Large intestine (tissue), 12 donors: ENCODE measurements around the gene CUL4A. TPM values are rescaled to one million over a fixed set of nuclear protein-coding genes. Genes with fewer than 3 reads are reported as not detected.
"Not testable (repeated sequence)": the region's sequence is repeated elsewhere in the genome, so short reads cannot be mapped to it uniquely, and the experiment has no call there.

Experiments
- DNase-seq, 2 donors: peaks; one replicate each; pipeline versions ENCODE4 v3.0.0 to v3.0.0-alpha.2; 2013
- H3K27ac ChIP-seq: one replicate; pipeline ENCODE4 v1.5.1; 2013; ENCODE audit warnings: low read length
- H3K27me3 ChIP-seq: 2 replicates; pipeline ENCODE4 v1.6.1; 2013; ENCODE audit warnings: low read length; ENCODE audit not compliant: control insufficient read depth, insufficient read depth
- H3K36me3 ChIP-seq: 2 replicates; pipeline ENCODE4 v1.6.1; 2013; ENCODE audit warnings: low read length; ENCODE audit not compliant: control insufficient read depth, insufficient read depth
- H3K4me1 ChIP-seq: one replicate; pipeline ENCODE4 v1.6.1; 2013; ENCODE audit warnings: low read length; ENCODE audit not compliant: control insufficient read depth, insufficient read depth
- H3K4me3 ChIP-seq: one replicate; pipeline ENCODE4 v1.5.1; 2013; ENCODE audit warnings: low read length
- H3K9me3 ChIP-seq: one replicate; pipeline ENCODE4 v1.6.1; 2013; ENCODE audit warnings: mild to moderate bottlenecking, low read depth, low read length, moderate library complexity; ENCODE audit not compliant: control insufficient read depth
- WGBS: methylation state at CpG from one replicate; pipeline ENCODE4 v1.1.5; 2013; ENCODE audit warnings: low lambda C conversion rate; ENCODE audit not compliant: insufficient coverage; 5-methylcytosine and 5-hydroxymethylcytosine counted together
- long read RNA-seq, 11 donors: transcript quantifications; one replicate each; lab custom pipeline, GENCODE V29; 2026
- polyA plus RNA-seq: library from polyadenylated mRNA; unstranded; fragments of 120-200 nt; gene quantifications from one replicate; pipeline ENCODE4 v1.2.1, GENCODE V29; 2013

CUL4A gene
- polyA plus RNA-seq, result 78.4 TPM
- long read RNA-seq, donor 1, transcript CUL4A-202 (20 exons, 2,364 nt), result major isoform, 5 of 6 reads
- long read RNA-seq, donor 1, partial matches to known transcripts, result 0 of 6 reads
- long read RNA-seq, donor 1, other reads (novel, unspliced or antisense), result 0 of 6 reads
- long read RNA-seq, donor 2, transcript CUL4A-202 (20 exons, 2,364 nt), result major isoform, 7 of 36 reads
- long read RNA-seq, donor 2, partial matches to known transcripts, result 18 of 36 reads
- long read RNA-seq, donor 2, other reads (novel, unspliced or antisense), result 11 of 36 reads
- long read RNA-seq, donor 3, result 0 reads
- long read RNA-seq, donor 4, partial matches to known transcripts, result 0 of 1 reads
- long read RNA-seq, donor 4, other reads (novel, unspliced or antisense), result 0 of 1 reads
- long read RNA-seq, donor 5, transcript CUL4A-202 (20 exons, 2,364 nt), result major isoform, 8 of 8 reads
- long read RNA-seq, donor 5, partial matches to known transcripts, result 0 of 8 reads
- long read RNA-seq, donor 5, other reads (novel, unspliced or antisense), result 0 of 8 reads
- long read RNA-seq, donor 6, transcript CUL4A-202 (20 exons, 2,364 nt), result major isoform, 8 of 9 reads
- long read RNA-seq, donor 6, partial matches to known transcripts, result 0 of 9 reads
- long read RNA-seq, donor 6, other reads (novel, unspliced or antisense), result 0 of 9 reads
- long read RNA-seq, donor 7, partial matches to known transcripts, result 0 of 1 reads
- long read RNA-seq, donor 7, other reads (novel, unspliced or antisense), result 0 of 1 reads
- long read RNA-seq, donor 8, transcript CUL4A-202 (20 exons, 2,364 nt), result major isoform, 6 of 13 reads
- long read RNA-seq, donor 8, partial matches to known transcripts, result 6 of 13 reads
- long read RNA-seq, donor 8, other reads (novel, unspliced or antisense), result 0 of 13 reads
- long read RNA-seq, donor 9, transcript CUL4A-202 (20 exons, 2,364 nt), result major isoform, 7 of 21 reads
- long read RNA-seq, donor 9, partial matches to known transcripts, result 6 of 21 reads
- long read RNA-seq, donor 9, other reads (novel, unspliced or antisense), result 7 of 21 reads
- long read RNA-seq, donor 10, transcript CUL4A-202 (20 exons, 2,364 nt), result major isoform, 9 of 10 reads
- long read RNA-seq, donor 10, partial matches to known transcripts, result 0 of 10 reads
- long read RNA-seq, donor 10, other reads (novel, unspliced or antisense), result 0 of 10 reads
- long read RNA-seq, donor 11, partial matches to known transcripts, result 0 of 5 reads
- long read RNA-seq, donor 11, other reads (novel, unspliced or antisense), result 0 of 5 reads

GRCh38 chr13:113209336-113209758 lies at the start of gene CUL4A:
TSS of gene CUL4A (plus strand) at chr13:113209613. CDS start at chr13:113209628, 15 bp downstream.
- peaks cover 12% of the 10 kb centered on the region for H3K4me1 ChIP-seq
- H3K27me3 ChIP-seq, result no peaks in the 10 kb centered on the region
- H3K27ac ChIP-seq, result peak within 1 kb of the TSS; percentile 100
- H3K4me3 ChIP-seq, result peak within 1 kb of the TSS; percentile 85
- no peaks in the 10 kb centered on the region for H3K9me3 ChIP-seq
- peaks cover 14% of the 10 kb centered on the region for H3K36me3 ChIP-seq
- DNase-seq, result peak; percentile 53 to 87
- no CpG with 5 or more reads among the region's 66 CpGs for WGBS

GRCh38 chr13:113159701-113160100 lies 49.7 kb upstream of the CUL4A start:
- H3K9me3 ChIP-seq, result peaks cover 3% of the 10 kb centered on the region
- no peaks in the 10 kb centered on the region for H3K36me3 ChIP-seq
- peaks cover 25% of the 10 kb centered on the region for H3K27me3 ChIP-seq
- no peak for DNase-seq
- no peak overlapping the region for H3K27ac ChIP-seq
- H3K4me3 ChIP-seq, result no peak overlapping the region
- WGBS, result no CpG with 5 or more reads among the region's 20 CpGs
- peaks cover 14% of the 10 kb centered on the region for H3K4me1 ChIP-seq

GRCh38 chr13:113160983-113161382 lies 48.4 kb upstream of the CUL4A start:
- Histone ChIP-seq H3K4me1 (peaks cover 14% of the 10 kb centered on the region), H3K27ac (no peak overlapping the region), H3K9me3 (no peaks in the 10 kb centered on the region), H3K4me3 (no peak overlapping the region), H3K36me3 (no peaks in the 10 kb centered on the region), H3K27me3 (peaks cover 25% of the 10 kb centered on the region)
- WGBS, result no CpG with 5 or more reads among the region's 12 CpGs
- DNase-seq, result no peak

GRCh38 chr13:113161433-113161832 lies 48.0 kb upstream of the CUL4A start:
- no CpG with 5 or more reads among the region's 16 CpGs for WGBS
- Histone ChIP-seq H3K27ac (no peak overlapping the region), H3K36me3 (no peaks in the 10 kb centered on the region), H3K27me3 (peaks cover 25% of the 10 kb centered on the region), H3K4me1 (peaks cover 14% of the 10 kb centered on the region), H3K9me3 (no peaks in the 10 kb centered on the region), H3K4me3 (no peak overlapping the region)
- DNase-seq, result no peak

GRCh38 chr13:113161975-113162374 lies 47.4 kb upstream of the CUL4A start:
- peaks cover 14% of the 10 kb centered on the region for H3K4me1 ChIP-seq
- not testable (repeated sequence) for H3K27ac ChIP-seq, H3K9me3 ChIP-seq, H3K36me3 ChIP-seq, H3K4me3 ChIP-seq, DNase-seq
- H3K27me3 ChIP-seq, result peaks cover 25% of the 10 kb centered on the region
- no CpG with 5 or more reads among the region's 13 CpGs for WGBS

GRCh38 chr13:113162783-113163685 lies 46.4 kb upstream of the CUL4A start:
- H3K4me3 ChIP-seq, result no peak overlapping the region
- H3K9me3 ChIP-seq, result no peaks in the 10 kb centered on the region
- no peaks in the 10 kb centered on the region for H3K36me3 ChIP-seq
- DNase-seq, result no peak
- peaks cover 11% of the 10 kb centered on the region for H3K4me1 ChIP-seq
- no CpG with 5 or more reads among the region's 25 CpGs for WGBS
- H3K27me3 ChIP-seq, result peaks cover 25% of the 10 kb centered on the region
- no peak overlapping the region for H3K27ac ChIP-seq

GRCh38 chr13:113164492-113164891 lies 44.9 kb upstream of the CUL4A start:
- Histone ChIP-seq H3K36me3 (no peaks in the 10 kb centered on the region), H3K4me1 (peaks cover 6% of the 10 kb centered on the region), H3K27me3 (peaks cover 25% of the 10 kb centered on the region), H3K4me3 (no peak overlapping the region), H3K27ac (no peak overlapping the region), H3K9me3 (no peaks in the 10 kb centered on the region)
- no CpG with 5 or more reads among the region's 12 CpGs for WGBS
- no peak for DNase-seq

GRCh38 chr13:113166266-113166665 lies 43.1 kb upstream of the CUL4A start:
- Histone ChIP-seq H3K27me3 (peaks cover 13% of the 10 kb centered on the region), H3K36me3 (peaks cover 4% of the 10 kb centered on the region), H3K4me1 (peaks cover 16% of the 10 kb centered on the region), H3K27ac (no peak overlapping the region), H3K4me3 (no peak overlapping the region), H3K9me3 (no peaks in the 10 kb centered on the region)
- 100% methylated on average over 3 of the region's 10 CpGs for WGBS
- DNase-seq, result no peak

- peaks cover 16% of the 10 kb centered on the region for H3K4me1 ChIP-seq
- H3K27me3 ChIP-seq, result peaks cover 10% of the 10 kb centered on the region
- no CpG with 5 or more reads among the region's 5 CpGs for WGBS
- no peak for DNase-seq
- H3K9me3 ChIP-seq, result no peaks in the 10 kb centered on the region
- H3K27ac ChIP-seq, result no peak overlapping the region
- no peak overlapping the region for H3K4me3 ChIP-seq
- peaks cover 8% of the 10 kb centered on the region for H3K36me3 ChIP-seq
Measured at GRCh38 chr13:113166681-113167080, 42.7 kb upstream of the CUL4A start.
